ENCODE results near the gene BMP2. TPM values are rescaled to one million over a fixed set of nuclear protein-coding genes. Genes with fewer than 3 reads are reported as not detected.

BMP2 gene
- total RNA-seq, 4 donors from 2014 or later = 16.5 to 29.8 (median 28.4) TPM

- Histone ChIP-seq H3K4me1 (no peaks in the 10 kb centered on the region), H3K4me3 (no peak overlapping the region), H3K27ac (no peak overlapping the region), H3K36me3 (no peaks in the 10 kb centered on the region), H3K27me3 (no peaks in the 10 kb centered on the region), H3K9me3 (no peaks in the 10 kb centered on the region)
- no peak for DNase-seq
- TF ChIP-seq CTCF (IDR thresholded peaks at IDR 0.05) = no peak
Measured at GRCh38 chr20:6811262-6812035, 44.0 kb downstream of the BMP2 start.

GRCh38 chr20:6812530-6812929 lies 45.0 kb downstream of the BMP2 start:
- no peak overlapping the region for H3K27ac ChIP-seq
- H3K4me3 ChIP-seq = no peak overlapping the region
- TF ChIP-seq POLR2A (IDR thresholded peaks at IDR 0.05) (no peak), CTCF (IDR thresholded peaks at IDR 0.05) (no peak)
- DNase-seq = no peak
- no peaks in the 10 kb centered on the region for H3K4me1 ChIP-seq
- no peaks in the 10 kb centered on the region for H3K27me3 ChIP-seq
- no peaks in the 10 kb centered on the region for H3K36me3 ChIP-seq
- no peaks in the 10 kb centered on the region for H3K9me3 ChIP-seq

GRCh38 chr20:6814945-6815344 lies 47.5 kb downstream of the BMP2 start:
- Histone ChIP-seq H3K27me3 (no peaks in the 10 kb centered on the region), H3K9me3 (no peaks in the 10 kb centered on the region), H3K27ac (no peak overlapping the region), H3K4me3 (no peak overlapping the region), H3K36me3 (no peaks in the 10 kb centered on the region), H3K4me1 (no peaks in the 10 kb centered on the region)
- no peak for DNase-seq
- TF ChIP-seq POLR2A (IDR thresholded peaks at IDR 0.05) (no peak), CTCF (IDR thresholded peaks at IDR 0.05) (no peak)

- no peak for TF ChIP-seq CTCF (IDR thresholded peaks at IDR 0.05)
- no peak for TF ChIP-seq POLR2A (IDR thresholded peaks at IDR 0.05)
- Histone ChIP-seq H3K9me3 (no peaks in the 10 kb centered on the region), H3K4me3 (no peak overlapping the region), H3K4me1 (no peaks in the 10 kb centered on the region), H3K27me3 (no peaks in the 10 kb centered on the region), H3K36me3 (no peaks in the 10 kb centered on the region), H3K27ac (no peak overlapping the region)
- no peak for DNase-seq
Measured at GRCh38 chr20:6818033-6818808, 50.7 kb downstream of the BMP2 start.

GRCh38 chr20:6819599-6819998 lies 52.1 kb downstream of the BMP2 start:
- DNase-seq = no peak

More at GRCh38 chr20:6819599-6819998, 52.1 kb downstream of the BMP2 start:
- no peaks in the 10 kb centered on the region for H3K36me3 ChIP-seq
- no peak overlapping the region for H3K27ac ChIP-seq
- H3K4me1 ChIP-seq = no peaks in the 10 kb centered on the region
- H3K4me3 ChIP-seq = no peak overlapping the region
- TF ChIP-seq POLR2A (IDR thresholded peaks at IDR 0.05) (no peak), CTCF (IDR thresholded peaks at IDR 0.05) (peak in 3 of 6 experiments; percentile 67 to 74 (median 69))
- H3K9me3 ChIP-seq = no peaks in the 10 kb centered on the region
- H3K27me3 ChIP-seq = no peaks in the 10 kb centered on the region
